Glomerular visceral epithelial cell (primary cell): ENCODE measurements around the gene MYH10.
"Not testable (repeated sequence)": the region's sequence is repeated elsewhere in the genome, so short reads cannot be mapped to it uniquely, and the experiment has no call there.

Experiments
- DNase-seq: peaks from one replicate; pipeline ENCODE4 v3.0.0-alpha.2; 2016; ENCODE audit errors: extremely low spot score

MYH10 gene

GRCh38 chr17:8630227-8630801 is at the start of gene MYH10:
Gene MYH10 (minus strand): TSS chr17:8630725. CDS start chr17:8623246, 7,479 bp downstream.
- DNase-seq = no peak

GRCh38 chr17:8679126-8679525 is 48.6 kb upstream of the MYH10 start:
- DNase-seq = no peak

- DNase-seq = no peak
Observed at GRCh38 chr17:8675306-8675705, 44.8 kb upstream of the MYH10 start.

GRCh38 chr17:8674344-8675305 is 44.1 kb upstream of the MYH10 start:
- no peak for DNase-seq

GRCh38 chr17:8673612-8674011 is 43.1 kb upstream of the MYH10 start:
- DNase-seq = no peak

GRCh38 chr17:8672326-8672725 is 41.8 kb upstream of the MYH10 start:
- no peak for DNase-seq

GRCh38 chr17:8670421-8670820 is 39.9 kb upstream of the MYH10 start:
- no peak for DNase-seq

GRCh38 chr17:8668176-8668740 is 37.7 kb upstream of the MYH10 start:
- no peak for DNase-seq

- DNase-seq = no peak
Observed at GRCh38 chr17:8667421-8667820, 36.9 kb upstream of the MYH10 start.

GRCh38 chr17:8665684-8666083 is 35.2 kb upstream of the MYH10 start:
- no peak for DNase-seq

- DNase-seq = no peak
Observed at GRCh38 chr17:8664456-8665126, 34.1 kb upstream of the MYH10 start.

GRCh38 chr17:8662973-8663372 is 32.4 kb upstream of the MYH10 start:
- DNase-seq = no peak

- no peak for DNase-seq
Observed at GRCh38 chr17:8662076-8662831, 31.7 kb upstream of the MYH10 start.

- not testable (repeated sequence) for DNase-seq
Observed at GRCh38 chr17:8660709-8661108, 30.2 kb upstream of the MYH10 start.

- DNase-seq = no peak
Observed at GRCh38 chr17:8659758-8660410, 29.4 kb upstream of the MYH10 start.

- DNase-seq = no peak
Observed at GRCh38 chr17:8658810-8659209, 28.3 kb upstream of the MYH10 start.

- no peak for DNase-seq
Observed at GRCh38 chr17:8656693-8657092, 26.2 kb upstream of the MYH10 start.

- DNase-seq = no peak
Observed at GRCh38 chr17:8654822-8655221, 24.3 kb upstream of the MYH10 start.

- DNase-seq = no peak
Observed at GRCh38 chr17:8651013-8651412, 20.5 kb upstream of the MYH10 start.

- no peak for DNase-seq
Observed at GRCh38 chr17:8650119-8650499, 19.6 kb upstream of the MYH10 start.
